HEK293 (cell line): ENCODE data around the gene NRP1.
A peak's percentile ranks its signal among the peaks of the same experiment; 100 is the strongest.

ENCODE experiments used
- AEBP2 ChIP-seq: fragments of 450-650 bp; formaldehyde crosslinking; IDR thresholded peaks from 2 replicates; pipeline ENCODE4 v1.5.1; 2016; ENCODE audit warnings: missing biosample characterization, missing genetic modification characterization, borderline replicate concordance
- BCL11A ChIP-seq: fragments of 450-650 bp; formaldehyde crosslinking; IDR thresholded peaks from 2 replicates; pipeline ENCODE4 v1.5.1; 2016; ENCODE audit warnings: low read depth, missing biosample characterization, missing genetic modification characterization
- FEZF1 ChIP-seq: fragments of 450-650 bp; formaldehyde crosslinking; IDR thresholded peaks from 2 replicates; pipeline ENCODE4 v1.5.1; 2016; ENCODE audit warnings: missing biosample characterization, missing genetic modification characterization
- HOXC10 ChIP-seq: sonication (generic); formaldehyde crosslinking; IDR thresholded peaks from 2 replicates; pipeline ENCODE4 v1.8.1; 2023; ENCODE audit warnings: mild to moderate bottlenecking, missing genetic modification reagents
- HOXD13 ChIP-seq: sonication (generic); formaldehyde crosslinking; IDR thresholded peaks from 2 replicates; pipeline ENCODE4 v1.8.0; 2022; ENCODE audit warnings: missing genetic modification reagents, borderline replicate concordance
- KLF10 ChIP-seq: fragments of 450-650 bp; IDR thresholded peaks from 2 replicates; pipeline ENCODE4 v1.5.1; 2018; ENCODE audit warnings: missing biosample characterization, mild to moderate bottlenecking, missing genetic modification characterization
- KLF8 ChIP-seq: fragments of 450-650 bp; formaldehyde crosslinking; IDR thresholded peaks from 2 replicates; pipeline ENCODE4 v1.5.1; 2016; ENCODE audit warnings: missing biosample characterization, missing genetic modification characterization
- MZF1 ChIP-seq: fragments of 450-650 bp; formaldehyde crosslinking; IDR thresholded peaks from 2 replicates; pipeline ENCODE4 v1.5.1; 2017; ENCODE audit warnings: missing biosample characterization, missing genetic modification characterization, borderline replicate concordance
- PRDM1 ChIP-seq: fragments of 450-650 bp; formaldehyde crosslinking; IDR thresholded peaks from 2 replicates; pipeline ENCODE4; 2016; ENCODE audit warnings: missing biosample characterization, missing genetic modification characterization
- PRDM2 ChIP-seq: fragments of 450-650 bp; formaldehyde crosslinking; IDR thresholded peaks from 2 replicates; pipeline ENCODE4 v1.5.1; 2016; ENCODE audit warnings: missing biosample characterization, missing genetic modification characterization, borderline replicate concordance
- SP7 ChIP-seq: fragments of 450-650 bp; formaldehyde crosslinking; IDR thresholded peaks from 2 replicates; pipeline ENCODE4 v1.5.1; 2016; ENCODE audit warnings: missing biosample characterization, missing genetic modification characterization
- WT1 ChIP-seq: fragments of 450-650 bp; formaldehyde crosslinking; IDR thresholded peaks from 2 replicates; pipeline ENCODE4 v1.5.1; 2016; ENCODE audit warnings: missing biosample characterization, missing genetic modification characterization
- YY1 ChIP-seq: fragments of 450-650 bp; formaldehyde crosslinking; IDR thresholded peaks from 2 replicates; pipeline ENCODE4 v1.5.1; 2018; ENCODE audit warnings: missing biosample characterization, missing genetic modification characterization
- ZBTB7A ChIP-seq: fragments of 450-650 bp; formaldehyde crosslinking; IDR thresholded peaks from 2 replicates; pipeline ENCODE4 v1.5.1; 2016; ENCODE audit warnings: low read depth, missing biosample characterization, missing genetic modification characterization
- ZBTB8A ChIP-seq: fragments of 450-650 bp; formaldehyde crosslinking; IDR thresholded peaks from 2 replicates; pipeline ENCODE4 v1.5.1; 2016; ENCODE audit warnings: missing biosample characterization, missing genetic modification characterization
- ZEB2 ChIP-seq: fragments of 450-650 bp; formaldehyde crosslinking; IDR thresholded peaks from 2 replicates; pipeline ENCODE4 v1.5.1; 2016; ENCODE audit warnings: missing biosample characterization, missing genetic modification characterization
- ZNF175 ChIP-seq: fragments of 450-650 bp; formaldehyde crosslinking; IDR thresholded peaks from 2 replicates; pipeline ENCODE4 v1.5.1; 2016; ENCODE audit warnings: missing biosample characterization, missing genetic modification characterization
- ZNF221 ChIP-seq: fragments of 450-650 bp; formaldehyde crosslinking; IDR thresholded peaks from 2 replicates; pipeline ENCODE4 v1.5.1; 2017; ENCODE audit warnings: missing biosample characterization, missing genetic modification characterization, borderline replicate concordance
- ZNF223 ChIP-seq: fragments of 450-650 bp; formaldehyde crosslinking; IDR thresholded peaks from 2 replicates; pipeline ENCODE4 v1.5.1; 2016; ENCODE audit warnings: missing biosample characterization, missing genetic modification characterization
- ZNF510 ChIP-seq: fragments of 450-650 bp; formaldehyde crosslinking; IDR thresholded peaks from 2 replicates; pipeline ENCODE4 v1.5.1; 2018; ENCODE audit warnings: mild to moderate bottlenecking, missing genetic modification characterization, missing biosample characterization; ENCODE audit not compliant: insufficient replicate concordance
- ZNF580 ChIP-seq: fragments of 450-650 bp; formaldehyde crosslinking; IDR thresholded peaks from 2 replicates; pipeline ENCODE4 v1.5.1; 2016; ENCODE audit warnings: missing biosample characterization, missing genetic modification characterization
- ZNF654 ChIP-seq: fragments of 450-650 bp; formaldehyde crosslinking; IDR thresholded peaks from 2 replicates; pipeline ENCODE4 v1.5.1; 2016; ENCODE audit warnings: low read depth, missing biosample characterization, missing genetic modification characterization
- ZNF791 ChIP-seq: fragments of 450-650 bp; formaldehyde crosslinking; IDR thresholded peaks from 2 replicates; pipeline ENCODE4 v1.5.1; 2016; ENCODE audit warnings: missing biosample characterization, missing genetic modification characterization
- ZNF843 ChIP-seq: fragments of 450-650 bp; formaldehyde crosslinking; IDR thresholded peaks from 2 replicates; pipeline ENCODE4 v1.5.1; 2016; ENCODE audit warnings: missing biosample characterization, missing genetic modification characterization
- ZXDB ChIP-seq: fragments of 450-650 bp; formaldehyde crosslinking; IDR thresholded peaks from 2 replicates; pipeline ENCODE4 v1.5.1; 2016; ENCODE audit warnings: missing biosample characterization, missing genetic modification characterization
- TF ChIP-seq, protein P1 (sequence below): fragments of 450-650 bp; IDR thresholded peaks from 2 replicates; pipeline ENCODE4 v1.5.1; 2018; ENCODE audit warnings: missing biosample characterization, mild to moderate bottlenecking, missing genetic modification characterization
- TF ChIP-seq, protein P2 (sequence below): fragments of 450-650 bp; formaldehyde crosslinking; IDR thresholded peaks from 2 replicates; pipeline ENCODE4 v1.5.1; 2017; ENCODE audit warnings: missing biosample characterization, missing genetic modification characterization
- TF ChIP-seq, protein P3 (sequence below): fragments of 450-650 bp; formaldehyde crosslinking; IDR thresholded peaks from 2 replicates; pipeline ENCODE4 v1.5.1; 2016; ENCODE audit warnings: missing biosample characterization, missing genetic modification characterization

Gene NRP1

DNA sequence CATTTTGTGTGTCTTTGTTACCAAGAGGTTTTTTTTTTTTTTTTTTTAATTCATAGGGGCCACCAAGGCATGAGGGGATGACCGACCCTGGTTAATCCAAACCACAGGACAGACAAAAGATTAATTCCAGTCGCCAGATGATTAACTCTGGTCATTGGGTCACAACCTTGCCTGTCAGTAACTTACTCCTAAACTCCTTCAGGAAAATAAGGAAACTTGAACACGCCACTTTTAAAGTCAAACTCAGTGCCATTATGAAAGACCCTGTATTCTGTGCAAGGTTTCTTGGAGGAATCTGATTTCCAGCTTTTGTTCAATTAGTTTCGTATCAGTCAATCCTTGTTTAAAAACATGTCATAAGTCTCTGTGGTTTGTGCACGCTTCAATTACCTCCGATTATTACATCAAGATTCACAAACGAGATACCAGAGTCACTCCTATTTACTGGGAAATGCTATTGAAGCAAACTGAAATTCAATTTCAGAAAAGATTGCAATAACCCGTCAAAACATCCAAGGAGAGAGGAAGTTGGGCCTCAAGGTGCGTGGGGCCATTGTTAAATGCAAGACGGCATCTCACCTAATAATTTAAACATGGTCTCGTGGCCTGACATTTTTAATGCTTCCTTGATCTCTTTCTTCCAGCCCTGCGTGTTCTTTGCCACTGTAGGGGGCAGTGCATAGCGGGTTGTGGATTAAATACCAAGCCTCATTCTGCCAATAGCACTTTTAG, 44.0 kb downstream of the NRP1 start (continued):
- TF ChIP-seq BCL11A (tag by site-specific recombination) (no peak), YY1 (tag by site-specific recombination) (peak; percentile 55; the same call in 1 of the 2 replicates), SP7 (tag by site-specific recombination) (peak; percentile 65; the same call in 1 of the 2 replicates), ZBTB8A (tag by site-specific recombination) (0 out of 2 replicates have a peak, but pooled peaks have one; percentile 32), ZNF791 (no peak), ZNF843 (no peak; the same call in 1 of the 2 replicates), ZBTB7A (tag by site-specific recombination) (no peak), ZXDB (peak; percentile 30), MZF1 (tag by site-specific recombination) (no peak), HOXD13 (CRISPR knock-in tag) (no peak), WT1 (tag by site-specific recombination) (no peak), PRDM2 (no peak), FEZF1 (tag by site-specific recombination) (peak; percentile 21; the same call in 1 of the 2 replicates), KLF10 (tag by site-specific recombination) (0 out of 2 replicates have a peak, but pooled peaks have one; percentile 36), KLF8 (no peak), PRDM1 (no peak), ZNF510 (tag by site-specific recombination) (no peak), ZNF580 (tag by site-specific recombination) (no peak; the same call in 1 of the 2 replicates), ZNF175 (tag by site-specific recombination) (no peak), AEBP2 (tag by site-specific recombination) (no peak), ZNF654 (0 out of 2 replicates have a peak, but pooled peaks have one; percentile 2), ZNF223 (tag by site-specific recombination) (no peak), ZEB2 (tag by site-specific recombination) (no peak), HOXC10 (CRISPR knock-in tag) (no peak), ZNF221 (tag by site-specific recombination) (no peak)
- TF ChIP-seq, protein P1, sequence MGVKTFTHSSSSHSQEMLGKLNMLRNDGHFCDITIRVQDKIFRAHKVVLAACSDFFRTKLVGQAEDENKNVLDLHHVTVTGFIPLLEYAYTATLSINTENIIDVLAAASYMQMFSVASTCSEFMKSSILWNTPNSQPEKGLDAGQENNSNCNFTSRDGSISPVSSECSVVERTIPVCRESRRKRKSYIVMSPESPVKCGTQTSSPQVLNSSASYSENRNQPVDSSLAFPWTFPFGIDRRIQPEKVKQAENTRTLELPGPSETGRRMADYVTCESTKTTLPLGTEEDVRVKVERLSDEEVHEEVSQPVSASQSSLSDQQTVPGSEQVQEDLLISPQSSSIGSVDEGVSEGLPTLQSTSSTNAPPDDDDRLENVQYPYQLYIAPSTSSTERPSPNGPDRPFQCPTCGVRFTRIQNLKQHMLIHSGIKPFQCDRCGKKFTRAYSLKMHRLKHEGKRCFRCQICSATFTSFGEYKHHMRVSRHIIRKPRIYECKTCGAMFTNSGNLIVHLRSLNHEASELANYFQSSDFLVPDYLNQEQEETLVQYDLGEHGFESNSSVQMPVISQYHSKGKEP (tag by site-specific recombination): 0 out of 2 replicates have a peak, but pooled peaks have one; percentile 50
- TF ChIP-seq, protein P2, sequence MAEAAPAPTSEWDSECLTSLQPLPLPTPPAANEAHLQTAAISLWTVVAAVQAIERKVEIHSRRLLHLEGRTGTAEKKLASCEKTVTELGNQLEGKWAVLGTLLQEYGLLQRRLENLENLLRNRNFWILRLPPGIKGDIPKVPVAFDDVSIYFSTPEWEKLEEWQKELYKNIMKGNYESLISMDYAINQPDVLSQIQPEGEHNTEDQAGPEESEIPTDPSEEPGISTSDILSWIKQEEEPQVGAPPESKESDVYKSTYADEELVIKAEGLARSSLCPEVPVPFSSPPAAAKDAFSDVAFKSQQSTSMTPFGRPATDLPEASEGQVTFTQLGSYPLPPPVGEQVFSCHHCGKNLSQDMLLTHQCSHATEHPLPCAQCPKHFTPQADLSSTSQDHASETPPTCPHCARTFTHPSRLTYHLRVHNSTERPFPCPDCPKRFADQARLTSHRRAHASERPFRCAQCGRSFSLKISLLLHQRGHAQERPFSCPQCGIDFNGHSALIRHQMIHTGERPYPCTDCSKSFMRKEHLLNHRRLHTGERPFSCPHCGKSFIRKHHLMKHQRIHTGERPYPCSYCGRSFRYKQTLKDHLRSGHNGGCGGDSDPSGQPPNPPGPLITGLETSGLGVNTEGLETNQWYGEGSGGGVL (tag by site-specific recombination): no peak
- TF ChIP-seq, protein P3, sequence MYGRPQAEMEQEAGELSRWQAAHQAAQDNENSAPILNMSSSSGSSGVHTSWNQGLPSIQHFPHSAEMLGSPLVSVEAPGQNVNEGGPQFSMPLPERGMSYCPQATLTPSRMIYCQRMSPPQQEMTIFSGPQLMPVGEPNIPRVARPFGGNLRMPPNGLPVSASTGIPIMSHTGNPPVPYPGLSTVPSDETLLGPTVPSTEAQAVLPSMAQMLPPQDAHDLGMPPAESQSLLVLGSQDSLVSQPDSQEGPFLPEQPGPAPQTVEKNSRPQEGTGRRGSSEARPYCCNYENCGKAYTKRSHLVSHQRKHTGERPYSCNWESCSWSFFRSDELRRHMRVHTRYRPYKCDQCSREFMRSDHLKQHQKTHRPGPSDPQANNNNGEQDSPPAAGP (tag by site-specific recombination): no peak
